Stimulated activated CD4-positive, alpha-beta T cell treated with anti-CD3 and anti-CD28 coated beads, Interleukin-12 subunit alpha, Interleukin-12 subunit beta, amount 100 ng/mL, for 4 hours (primary cell): ENCODE data around the gene PTGDR2.

Experiments used
- DNase-seq: peaks from one replicate; pipeline ENCODE4 v3.0.0-alpha.2; 2020

PTGDR2 gene

GRCh38 chr11:60874421-60875365 lies 18.9 kb upstream of the PTGDR2 start:
- no peak for DNase-seq

DNA sequence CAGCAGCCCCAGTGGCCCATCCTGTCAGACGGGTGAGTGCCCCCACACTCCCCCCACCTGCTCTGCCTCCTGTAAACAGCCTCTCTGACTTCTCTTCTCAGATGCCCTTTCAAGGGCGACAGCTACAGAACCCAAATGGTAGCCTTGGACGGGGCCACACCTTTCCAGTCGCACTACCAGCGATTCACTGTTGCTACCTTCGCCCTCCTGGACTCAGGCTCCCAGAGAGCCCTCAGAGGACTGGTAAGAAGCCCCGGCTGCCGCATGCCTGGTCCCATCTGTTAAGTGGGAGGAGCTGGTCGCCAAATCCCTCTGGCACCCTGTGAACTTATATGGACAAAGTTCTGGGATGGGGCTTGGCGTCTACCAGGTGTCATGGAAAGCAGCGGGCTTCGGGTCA lies 17.8 kb upstream of the PTGDR2 start:
- DNase-seq = no peak

- DNase-seq = no peak
Observed at GRCh38 chr11:60872961-60873524, 17.3 kb upstream of the PTGDR2 start.

- DNase-seq = no peak
Observed at GRCh38 chr11:60872124-60872960, 16.6 kb upstream of the PTGDR2 start.

GRCh38 chr11:60871378-60872061 lies 15.8 kb upstream of the PTGDR2 start:
- no peak for DNase-seq

DNA sequence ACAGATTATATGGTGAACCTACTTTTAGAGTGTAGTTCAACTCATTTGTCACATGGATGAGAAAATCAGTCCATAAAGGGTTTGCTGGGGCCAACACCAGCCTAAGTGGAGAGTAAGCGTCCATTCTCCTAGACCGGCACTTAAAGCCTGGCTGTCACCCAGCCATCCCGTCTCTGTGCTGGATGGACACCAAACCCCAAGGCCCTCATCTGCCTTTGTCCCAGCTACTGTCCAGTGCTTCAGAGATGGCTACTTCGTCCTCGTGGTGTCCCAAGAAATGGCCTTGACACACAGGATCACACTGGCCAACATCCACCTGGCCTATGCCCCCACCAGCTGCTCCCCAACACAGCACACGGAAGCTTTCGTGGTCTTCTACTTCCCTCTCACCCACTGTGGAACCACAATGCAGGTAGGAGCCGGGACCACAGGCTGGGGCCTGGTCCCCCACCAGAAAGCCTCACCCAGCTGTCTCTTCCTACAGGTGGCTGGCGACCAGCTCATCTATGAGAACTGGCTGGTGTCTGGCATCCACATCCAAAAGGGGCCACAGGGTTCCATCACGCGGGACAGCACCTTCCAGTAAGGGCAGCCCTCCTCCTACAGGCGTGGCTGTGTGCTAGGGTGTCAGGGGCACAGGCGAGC lies 15.1 kb upstream of the PTGDR2 start:
- no peak for DNase-seq

GRCh38 chr11:60870276-60870675 lies 14.5 kb upstream of the PTGDR2 start:
- DNase-seq = no peak

DNA sequence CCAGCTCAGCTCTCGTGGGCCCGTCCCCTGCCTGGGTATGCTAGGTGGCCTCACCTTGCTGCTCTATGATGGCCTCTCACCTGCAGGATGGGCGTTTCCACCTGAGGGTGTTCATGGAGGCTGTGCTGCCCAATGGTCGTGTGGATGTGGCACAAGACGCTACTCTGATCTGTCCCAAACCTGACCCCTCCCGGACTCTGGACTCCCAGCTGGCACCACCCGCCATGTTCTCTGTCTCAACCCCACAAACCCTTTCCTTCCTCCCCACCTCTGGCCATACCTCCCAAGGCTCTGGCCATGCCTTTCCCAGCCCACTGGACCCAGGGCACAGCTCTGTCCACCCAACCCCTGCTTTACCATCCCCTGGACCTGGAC lies 13.7 kb upstream of the PTGDR2 start:
- no peak for DNase-seq

GRCh38 chr11:60868682-60869450 lies 13.1 kb upstream of the PTGDR2 start:
- no peak for DNase-seq

- DNase-seq = no peak
Observed at GRCh38 chr11:60867871-60868681, 12.3 kb upstream of the PTGDR2 start.

DNA sequence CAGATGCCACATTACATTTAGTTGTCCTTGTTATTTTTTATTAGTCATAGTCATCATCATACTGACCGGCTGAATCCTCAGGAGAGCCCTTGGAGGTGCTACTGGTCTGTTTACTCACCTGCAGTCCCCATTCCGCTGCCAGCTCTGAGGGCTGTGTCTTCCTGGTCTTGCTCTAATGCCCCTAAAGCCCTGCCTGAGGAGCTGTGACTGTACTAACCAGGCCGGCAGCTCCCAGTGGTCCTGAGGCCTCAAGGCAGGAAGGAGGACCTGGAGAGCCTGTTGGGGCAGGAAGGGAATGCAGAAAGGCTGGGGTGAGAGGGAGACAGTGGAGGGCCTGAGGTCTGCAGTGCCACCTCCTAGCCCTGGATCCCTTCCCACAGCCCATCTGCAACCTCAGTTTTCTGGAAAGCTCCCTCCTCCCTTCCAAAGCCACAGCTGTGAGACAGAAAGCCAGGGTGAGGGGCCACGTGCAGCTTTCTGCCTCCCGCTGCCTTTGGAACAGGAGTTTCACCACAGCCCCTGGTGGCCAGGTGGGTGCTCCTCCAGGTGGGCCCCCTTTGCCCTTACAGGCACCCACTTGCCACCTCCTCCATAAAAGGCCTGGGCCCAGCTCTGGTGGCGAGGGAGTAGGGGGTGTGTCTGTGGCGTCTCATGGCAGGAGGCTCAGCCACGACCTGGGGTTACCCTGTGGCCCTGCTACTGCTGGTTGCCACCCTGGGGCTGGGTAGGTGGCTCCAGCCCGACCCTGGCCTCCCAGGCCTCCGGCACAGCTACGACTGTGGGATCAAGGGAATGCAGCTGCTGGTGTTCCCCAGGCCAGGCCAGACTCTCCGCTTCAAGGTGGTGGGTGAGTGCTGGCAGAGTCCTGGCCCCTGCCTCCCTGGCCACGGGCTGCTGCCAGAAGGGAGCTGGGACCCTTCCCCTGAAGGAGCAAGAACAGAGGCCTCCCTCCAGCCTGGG lies 11.4 kb upstream of the PTGDR2 start, which contains the start of gene ZP1:
Gene ZP1 (plus strand): TSS at position 632 of the 960 bp plus-strand sequence. CDS start 20 bp downstream, at position 652.
- DNase-seq = no peak

- no peak for DNase-seq
Observed at GRCh38 chr11:60864856-60865513, 9.2 kb upstream of the PTGDR2 start.

DNA sequence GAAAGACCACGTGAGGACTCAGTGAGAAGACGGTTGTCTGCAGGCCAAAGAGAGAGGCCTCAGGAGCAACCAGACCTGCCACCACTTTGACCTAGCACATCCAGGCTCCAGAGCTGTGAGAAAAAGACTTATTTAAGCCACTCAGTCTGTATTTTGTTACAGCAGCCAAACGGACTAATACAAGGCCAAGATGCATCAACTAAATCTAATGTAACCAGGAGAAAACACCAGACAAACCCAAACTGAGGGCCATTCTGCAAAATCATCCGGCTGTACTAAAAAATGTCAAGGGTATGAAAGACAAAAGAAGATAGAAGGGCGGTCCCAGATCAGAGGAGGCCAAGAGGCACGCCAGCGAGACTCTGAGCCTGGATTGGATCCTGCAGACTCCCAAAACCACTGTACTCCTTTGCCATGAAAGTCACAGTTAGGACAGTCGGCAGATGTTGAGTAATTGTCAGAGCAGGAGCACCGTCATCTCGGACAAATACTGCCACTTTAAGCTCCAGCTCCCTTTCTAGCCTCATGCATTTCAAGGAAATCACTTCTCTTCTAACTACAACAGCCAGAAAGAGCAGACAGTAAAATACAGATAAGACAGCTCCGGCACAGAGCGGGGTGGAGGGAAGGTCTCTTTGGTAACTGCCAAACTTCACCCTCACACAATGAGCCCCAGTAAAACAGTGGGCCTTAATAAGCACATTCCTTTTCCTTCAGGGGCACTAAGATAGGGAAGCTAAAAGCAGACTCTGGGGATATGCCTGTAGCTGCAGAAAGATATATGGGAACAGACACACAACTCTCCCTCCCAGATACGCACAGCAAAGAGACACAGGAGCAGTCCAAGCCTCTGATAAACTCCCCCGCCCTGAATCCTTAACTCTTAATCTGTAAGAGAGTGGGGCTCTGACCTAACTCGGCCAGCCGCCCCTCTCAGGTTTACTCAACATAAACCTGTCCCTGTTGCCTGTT lies 8.1 kb upstream of the PTGDR2 start:
- DNase-seq = no peak

- DNase-seq = no peak
Observed at GRCh38 chr11:60862171-60862570, 6.4 kb upstream of the PTGDR2 start.

DNA sequence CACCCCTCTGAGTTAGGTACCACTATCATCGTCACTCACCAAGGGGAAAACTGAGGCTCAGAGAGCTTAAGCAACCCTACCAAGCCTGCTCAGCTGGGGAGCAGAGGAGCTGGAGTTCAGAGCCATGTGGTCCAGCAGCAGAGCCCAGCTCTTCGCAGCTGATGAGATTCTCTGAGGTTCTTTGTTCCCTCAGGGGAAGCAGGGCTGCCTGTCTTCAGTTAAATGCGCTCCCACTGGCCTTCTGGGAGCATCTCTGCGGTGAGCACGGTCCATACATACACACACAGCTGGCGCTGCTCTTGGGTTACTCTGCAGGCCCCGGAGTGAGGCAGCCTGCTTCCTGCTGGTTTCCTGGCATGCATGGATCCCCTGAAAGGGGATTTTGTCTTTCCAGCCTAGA lies 5.2 kb upstream of the PTGDR2 start:
- DNase-seq = no peak

DNA sequence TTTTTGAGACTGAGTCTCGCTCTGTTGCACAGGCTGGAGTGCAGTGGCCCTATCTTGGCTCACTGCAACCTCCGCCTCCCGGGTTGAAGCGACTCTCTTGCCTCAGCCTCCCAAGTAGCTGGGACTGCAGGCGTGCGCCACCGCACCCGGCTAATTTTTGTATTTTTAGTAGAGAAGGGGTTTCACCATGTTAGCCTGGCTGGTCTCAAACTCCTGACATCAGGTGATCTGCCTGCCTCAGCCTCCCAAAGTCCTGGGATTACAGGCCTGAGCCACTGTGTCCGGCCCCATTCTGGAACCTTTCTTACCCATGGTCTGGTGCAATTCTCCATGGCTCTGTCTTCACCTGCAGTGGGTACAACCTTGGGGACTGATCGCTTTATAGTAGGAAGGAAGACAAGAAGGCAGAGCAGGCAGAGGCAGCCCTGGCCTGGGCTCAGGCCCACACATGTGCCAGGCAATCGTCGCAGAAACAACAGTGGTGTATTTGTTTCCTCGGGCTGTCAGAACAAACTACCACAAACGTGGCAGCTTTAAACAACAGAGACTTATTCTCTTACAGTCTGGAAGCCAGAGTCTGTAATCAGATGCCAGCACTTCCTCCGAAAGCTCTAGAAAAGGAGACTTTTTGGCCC lies 4.0 kb upstream of the PTGDR2 start:
- DNase-seq = no peak
